Inflammatory macrophage (primary cell): ENCODE results near the gene RBBP7.
A peak's percentile ranks its signal among the peaks of the same experiment; 100 is the strongest.

Source experiments
- DNase-seq, 2 donors: peaks; one replicate each; pipeline ENCODE4 v3.0.0-alpha.2; 2020 to 2022

Gene RBBP7

GRCh38 chrX:16825264-16826035 is 44.7 kb downstream of the RBBP7 start:
- DNase-seq, result no peak

DNA sequence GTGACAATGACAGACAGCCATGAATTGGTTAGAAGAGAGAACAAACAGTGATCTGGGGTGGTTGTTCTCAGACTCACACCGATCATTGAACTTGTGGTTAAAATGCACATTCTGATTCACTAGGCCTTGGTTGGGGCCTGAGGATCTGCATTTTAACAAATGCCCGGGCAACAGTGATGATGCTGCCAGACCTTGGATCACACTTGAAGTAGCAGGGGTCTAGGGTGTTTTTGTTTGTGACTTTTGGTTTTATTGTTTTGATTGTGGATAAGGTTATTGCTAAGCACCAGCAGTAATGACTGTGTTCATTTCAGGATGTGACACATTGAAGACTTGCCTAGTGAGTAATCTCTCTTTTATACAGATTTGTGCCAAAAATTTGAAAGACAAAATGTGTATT is 47.4 kb downstream of the RBBP7 start:
- DNase-seq, result no peak

DNA sequence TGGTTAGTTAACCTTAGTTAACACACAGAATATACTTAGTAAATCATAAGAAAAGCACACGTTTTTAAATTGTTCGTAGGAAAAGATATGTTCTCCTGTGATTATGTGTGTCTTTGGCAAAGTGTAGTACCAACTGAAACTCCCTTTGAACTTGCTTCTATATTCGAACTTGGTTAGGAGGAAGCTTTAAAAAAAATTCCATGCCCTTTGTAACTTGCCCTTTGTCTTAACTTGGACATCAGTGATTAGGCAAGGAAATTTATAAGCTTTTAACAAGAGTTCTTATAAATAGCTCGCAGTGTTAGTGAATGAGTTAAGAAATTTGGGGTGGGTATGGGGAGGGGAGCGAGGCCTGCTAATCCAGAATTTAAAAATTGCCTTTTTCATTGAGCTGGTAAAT is 50.5 kb downstream of the RBBP7 start:
- DNase-seq, result no peak

GRCh38 chrX:16814597-16814996 is 55.6 kb downstream of the RBBP7 start:
- peak; percentile 13 to 57 for DNase-seq

DNA sequence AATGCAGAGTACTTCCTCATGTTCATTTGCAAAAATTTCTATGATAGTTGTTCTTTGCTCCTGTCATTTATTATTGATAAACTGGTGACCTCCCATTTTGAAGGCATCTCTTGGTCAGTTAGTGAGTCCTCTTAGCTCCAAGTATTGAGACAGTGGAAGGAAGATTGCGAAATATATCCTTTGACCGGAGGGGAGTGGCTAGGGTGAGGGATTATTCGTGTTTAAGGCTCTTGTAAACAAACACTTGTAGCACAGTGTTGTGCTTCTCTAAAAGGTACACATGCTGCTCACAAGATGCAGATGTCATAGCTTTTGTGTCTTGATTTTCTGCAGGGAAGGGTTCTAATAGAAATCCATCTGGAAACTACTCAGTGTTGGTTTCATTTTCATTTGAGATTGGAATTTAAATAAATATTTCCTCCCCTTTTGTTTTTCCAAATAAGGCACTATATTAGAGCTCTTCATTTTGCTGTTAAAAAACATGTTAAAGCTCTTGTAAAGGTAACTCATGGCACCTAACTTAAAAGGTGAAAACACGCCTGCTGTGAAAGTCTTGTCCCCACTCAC is 62.1 kb downstream of the RBBP7 start:
- DNase-seq, result peak; percentile 59 to 67

- DNase-seq, result peak in 1 of 2 donors; percentile 23
Measured at GRCh38 chrX:16807548-16807947, 62.6 kb downstream of the RBBP7 start.

GRCh38 chrX:16804923-16805464 is 65.2 kb downstream of the RBBP7 start:
- no peak for DNase-seq

DNA sequence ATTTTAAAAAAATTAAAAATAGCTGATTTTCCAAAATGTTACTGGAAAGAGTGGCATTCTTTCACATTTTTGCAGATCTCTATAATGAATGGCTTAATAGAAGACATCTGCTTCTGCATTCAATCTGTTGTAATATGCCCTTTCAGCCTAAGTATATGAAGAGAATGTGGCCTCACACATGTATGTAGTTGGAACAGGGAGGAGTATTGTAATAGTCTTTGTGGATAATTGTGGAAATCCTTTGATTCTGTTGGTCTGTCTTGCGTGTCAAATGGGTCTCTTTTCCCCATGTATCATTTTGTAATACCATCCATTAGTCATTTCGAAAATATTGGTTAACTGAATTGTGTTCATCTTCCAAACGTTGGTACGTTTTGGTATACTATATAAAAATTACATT is 72.3 kb downstream of the RBBP7 start:
- no peak for DNase-seq

- peak; percentile 59 to 60 for DNase-seq
Measured at GRCh38 chrX:16797358-16797757, 72.8 kb downstream of the RBBP7 start.

DNA sequence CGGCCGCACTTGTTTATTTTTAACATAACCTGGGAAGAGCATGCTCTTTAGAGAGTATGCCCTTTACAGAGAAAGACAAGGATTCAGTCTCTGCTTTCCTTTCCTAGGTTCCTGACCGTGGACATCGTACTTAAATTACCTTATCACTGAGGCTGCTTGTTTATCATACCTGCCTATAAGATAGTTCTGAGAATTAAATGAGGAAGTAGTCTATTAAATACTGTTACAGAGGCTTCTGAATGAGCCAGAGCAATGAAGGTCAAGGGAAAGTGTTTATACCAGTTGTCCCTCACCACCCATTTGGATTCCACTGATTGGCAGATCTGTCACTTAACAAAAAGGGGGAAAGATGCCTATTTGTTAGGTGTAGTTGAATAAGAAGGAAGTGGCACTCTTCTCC is 73.9 kb downstream of the RBBP7 start:
- no peak for DNase-seq
